Posterior cingulate gyrus (tissue), 11 donors: ENCODE data around the gene MREG.
"Not testable (repeated sequence)": the region's sequence is repeated elsewhere in the genome, so short reads cannot be mapped to it uniquely, and the experiment has no call there.

Source experiments
- DNase-seq, 10 donors: peaks; one replicate each; pipeline versions ENCODE4 v3.0.0 to v3.0.0-alpha.2; 2020 to 2021; ENCODE audit warnings: mixed read lengths in 3 of 10
- intact Hi-C: fragments of 100-400 bp; cut with DNase I; formaldehyde crosslinking; loops from one replicate; pipeline ENCODE4 v1.15.1; 2023

MREG gene

DNA sequence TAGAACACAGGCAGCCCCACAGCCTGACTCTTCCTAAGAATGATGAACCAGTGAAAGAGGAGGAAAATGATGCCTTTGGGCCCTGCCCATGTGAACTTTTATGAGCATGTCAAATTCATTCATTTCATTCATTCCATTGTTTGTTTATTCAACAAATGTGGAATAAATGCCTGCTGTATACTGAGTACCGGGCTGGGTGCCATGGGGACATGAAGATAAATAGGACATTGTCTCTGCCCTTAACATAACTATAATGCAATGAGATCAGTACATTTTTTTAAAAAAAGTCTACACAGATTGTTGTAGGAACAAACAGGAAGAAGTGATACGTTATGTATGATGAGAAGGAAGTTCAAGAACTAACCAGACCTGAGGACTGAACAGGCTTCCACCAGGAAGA, 14.7 kb downstream of the MREG start:
- intact Hi-C loops = no loop called here
- peak in 3 of 10 donors; percentile 42 to 85 (median 59) for DNase-seq

DNA sequence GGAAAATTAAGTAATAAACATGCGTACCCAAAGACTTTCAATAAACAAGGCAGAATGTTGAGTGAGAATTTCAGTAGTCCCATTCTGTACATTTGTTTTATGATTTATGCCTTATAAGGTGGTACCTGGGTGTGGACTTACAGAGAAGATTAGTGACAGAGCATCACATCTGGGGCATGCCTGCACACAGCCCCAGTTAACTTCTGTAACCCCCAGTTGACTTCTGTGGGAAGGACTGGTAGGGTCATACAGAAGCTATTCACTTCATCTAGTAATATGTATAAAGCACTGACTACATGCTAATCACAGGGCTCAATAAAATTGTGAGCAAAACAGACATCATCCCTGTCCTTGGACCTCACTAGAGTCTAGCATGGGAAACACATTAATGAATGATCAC, 16.1 kb downstream of the MREG start:
- intact Hi-C loops = no loop called here

DNA sequence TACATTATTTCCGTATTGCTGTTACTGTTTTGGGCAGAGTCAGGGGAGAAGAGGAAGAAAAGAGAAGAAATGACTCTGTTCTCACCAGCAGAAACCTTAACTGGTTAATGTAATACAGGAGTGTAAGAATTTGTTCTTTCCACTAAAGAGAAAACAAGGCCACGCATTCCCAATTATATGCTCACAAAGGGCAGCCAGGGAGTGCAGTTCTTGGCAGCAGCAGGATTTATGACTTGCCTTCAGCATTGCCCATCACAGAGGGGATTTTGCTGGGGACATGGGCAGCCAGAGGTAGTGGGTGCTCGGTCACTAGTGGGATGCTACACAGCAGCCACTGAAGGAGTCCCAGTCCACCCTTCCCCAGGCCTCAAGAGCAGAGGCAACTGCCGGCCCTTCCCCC, 18.4 kb downstream of the MREG start:
- intact Hi-C loops = no loop called here
- DNase-seq = no peak

More for the DNA sequence above, 16.1 kb downstream of the MREG start:
- no peak for DNase-seq

DNA sequence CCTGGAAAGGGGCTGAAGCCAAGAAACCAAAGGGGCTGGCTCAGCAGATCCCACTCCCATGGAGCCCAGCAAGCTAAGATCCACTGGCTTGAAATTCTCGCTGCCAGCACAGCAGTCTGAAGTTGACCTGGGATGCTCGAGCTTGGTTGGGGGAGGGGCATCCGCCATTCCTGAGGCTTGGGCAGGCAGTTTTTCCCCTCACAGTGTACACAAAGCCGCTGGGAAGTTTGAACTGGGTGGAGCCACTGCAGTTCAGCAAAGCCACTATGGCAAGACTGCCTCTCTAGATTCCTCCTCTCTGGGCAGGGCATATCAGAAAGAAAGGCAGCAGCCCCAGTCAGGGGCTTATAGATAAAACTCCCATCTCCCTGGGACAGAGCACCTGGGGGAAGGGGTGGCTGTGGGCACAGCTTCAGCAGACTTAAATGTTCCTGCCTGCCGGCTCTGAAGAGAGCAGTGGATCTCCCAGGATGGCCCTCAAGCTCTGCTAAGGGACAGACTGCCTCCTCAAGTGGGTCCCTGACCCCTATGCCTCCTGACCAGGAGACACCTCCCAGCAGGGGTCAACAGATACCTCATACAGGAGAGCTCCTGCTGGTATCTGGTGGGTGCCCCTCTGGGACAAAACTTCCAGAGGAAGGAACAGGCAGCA, 24.7 kb downstream of the MREG start:
- intact Hi-C loops = not testable (repeated sequence)
- DNase-seq = peak in 1 of 10 donors; percentile 24

DNA sequence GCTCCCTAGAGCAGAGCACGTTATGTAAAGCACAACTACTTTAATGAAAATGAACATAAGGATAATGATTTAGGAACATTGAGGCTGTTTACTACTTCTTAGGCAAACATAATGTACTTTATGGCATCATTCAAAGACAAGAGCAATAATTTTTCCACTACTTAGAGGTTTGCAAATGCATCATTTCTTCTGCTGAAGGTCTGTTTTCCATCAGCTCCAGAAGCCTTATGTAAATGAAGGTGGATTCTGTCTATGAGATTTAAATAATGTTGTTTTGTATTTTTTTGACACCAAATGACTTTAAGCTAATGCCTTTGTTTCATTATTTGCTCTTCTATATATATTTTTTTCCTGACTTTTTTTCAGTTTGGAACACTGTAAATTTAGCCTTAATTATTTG, 28.1 kb downstream of the MREG start:
- no peak for DNase-seq

DNA sequence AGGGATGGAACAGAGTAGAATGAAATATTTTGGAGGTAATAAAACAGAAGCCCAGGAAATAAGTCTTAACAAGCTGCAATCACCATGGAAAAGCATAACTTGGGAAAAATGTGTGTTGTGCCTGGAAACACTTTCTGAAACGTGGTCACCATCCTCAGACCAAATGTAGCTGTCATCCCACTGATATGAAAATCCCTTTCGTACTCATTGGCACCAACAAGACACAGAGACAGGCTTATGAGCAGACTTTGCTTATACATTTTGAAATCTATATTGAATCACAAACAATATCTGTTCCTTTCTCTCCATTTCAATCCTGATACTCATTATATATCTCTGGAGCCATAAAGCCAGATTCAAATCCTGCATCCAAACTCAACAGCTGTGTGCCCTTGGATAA, 28.7 kb downstream of the MREG start:
- intact Hi-C loops = no loop called here
- DNase-seq = no peak

More for the DNA sequence above, 28.1 kb downstream of the MREG start:
- intact Hi-C loops = no loop called here

DNA sequence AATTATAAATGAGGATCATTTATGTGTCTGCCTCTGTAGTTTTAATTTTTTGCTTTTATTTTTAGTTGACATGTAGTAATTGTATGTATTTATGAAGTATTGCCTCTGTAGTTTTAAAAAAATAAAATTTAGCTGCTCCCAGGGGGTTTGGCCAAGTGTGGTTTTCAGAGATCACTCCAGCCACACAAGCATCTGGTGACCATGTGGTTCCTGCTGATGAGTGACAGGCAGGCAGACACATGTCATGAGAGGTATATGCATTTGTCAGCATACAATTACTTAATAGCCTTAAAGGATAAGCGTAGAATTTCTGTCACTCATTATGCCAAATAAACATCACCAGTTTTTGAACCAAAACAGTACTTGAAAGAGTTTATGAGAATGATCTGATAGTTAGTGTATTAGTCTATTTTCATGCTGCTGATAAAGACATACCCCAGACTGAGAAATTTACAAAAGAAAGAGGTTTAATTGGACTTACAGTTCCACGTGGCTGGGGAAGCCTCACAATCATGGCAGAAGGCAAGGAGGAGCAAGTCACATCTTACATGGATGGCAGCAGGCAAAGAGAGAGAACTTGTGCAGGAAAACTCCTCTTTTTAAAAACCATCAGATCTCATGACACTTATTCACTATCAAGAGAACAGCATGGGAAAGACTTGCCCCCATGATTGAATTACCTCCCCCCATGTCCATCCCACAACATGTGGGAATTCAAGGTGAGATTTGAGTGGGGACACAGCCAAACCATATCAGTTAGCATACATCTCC, 29.6 kb downstream of the MREG start:
- intact Hi-C loops = no loop called here

DNA sequence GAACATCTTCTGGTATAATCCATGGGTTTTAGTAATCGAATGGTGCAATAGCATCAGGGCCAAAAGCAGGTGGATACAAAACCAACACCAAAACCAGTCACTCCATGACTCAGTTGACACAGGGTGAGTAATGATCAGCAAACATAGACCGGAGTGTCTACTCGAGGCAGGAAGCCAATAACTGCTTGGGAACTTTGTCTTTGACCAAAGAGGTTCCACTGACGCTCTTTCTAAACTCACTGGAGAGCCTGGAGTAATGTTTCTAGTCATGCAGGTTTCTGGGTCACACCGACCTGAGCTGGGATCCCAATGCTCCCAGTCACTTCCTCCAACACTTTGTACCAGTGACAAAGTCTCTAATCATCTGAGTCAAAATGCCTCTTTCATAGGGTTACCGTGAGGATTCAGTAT, 30.9 kb downstream of the MREG start:
- intact Hi-C loops = no loop called here
- DNase-seq = no peak

More for the DNA sequence above, 29.6 kb downstream of the MREG start:
- DNase-seq = peak in 1 of 10 donors; percentile 7

DNA sequence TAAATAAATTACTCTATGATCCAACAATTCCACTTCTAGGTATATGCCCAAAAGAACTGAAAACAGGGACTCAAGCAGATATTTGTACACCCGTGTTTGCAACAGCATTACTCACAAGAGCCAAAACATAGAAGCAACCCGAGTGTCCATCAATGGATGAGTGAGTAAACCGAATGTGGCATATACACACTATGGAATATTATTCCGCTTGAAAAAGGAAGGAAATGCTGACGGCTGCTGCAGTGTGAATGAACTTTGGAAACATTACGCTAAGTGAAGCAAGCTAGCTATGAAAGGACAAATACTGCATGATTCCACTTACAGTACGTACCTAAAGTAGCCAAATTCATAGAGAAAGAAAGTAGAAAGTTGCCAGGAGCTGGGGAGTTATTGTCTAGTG, 32.2 kb downstream of the MREG start:
- intact Hi-C loops = no loop called here
- no peak for DNase-seq

DNA sequence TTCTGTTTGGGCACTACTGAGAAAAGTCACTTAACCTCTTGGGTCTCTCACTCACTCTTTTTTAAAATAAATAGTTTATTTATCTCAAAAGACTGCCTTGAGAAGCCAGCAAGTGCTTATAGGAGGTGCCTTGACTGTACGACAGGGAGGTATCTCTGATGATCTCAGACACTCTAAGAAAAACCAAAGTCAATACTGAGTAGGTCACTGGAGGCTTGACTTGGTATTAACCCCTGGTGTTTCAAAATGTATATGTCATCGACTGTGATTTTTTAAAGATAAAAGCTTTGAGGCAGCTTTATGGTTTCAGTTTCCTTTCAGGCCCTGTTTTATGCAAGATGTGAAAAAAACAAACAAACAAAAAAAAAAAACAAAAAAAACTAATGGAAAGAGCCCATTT, 33.7 kb downstream of the MREG start:
- DNase-seq = no peak
- intact Hi-C loops = no loop called here

DNA sequence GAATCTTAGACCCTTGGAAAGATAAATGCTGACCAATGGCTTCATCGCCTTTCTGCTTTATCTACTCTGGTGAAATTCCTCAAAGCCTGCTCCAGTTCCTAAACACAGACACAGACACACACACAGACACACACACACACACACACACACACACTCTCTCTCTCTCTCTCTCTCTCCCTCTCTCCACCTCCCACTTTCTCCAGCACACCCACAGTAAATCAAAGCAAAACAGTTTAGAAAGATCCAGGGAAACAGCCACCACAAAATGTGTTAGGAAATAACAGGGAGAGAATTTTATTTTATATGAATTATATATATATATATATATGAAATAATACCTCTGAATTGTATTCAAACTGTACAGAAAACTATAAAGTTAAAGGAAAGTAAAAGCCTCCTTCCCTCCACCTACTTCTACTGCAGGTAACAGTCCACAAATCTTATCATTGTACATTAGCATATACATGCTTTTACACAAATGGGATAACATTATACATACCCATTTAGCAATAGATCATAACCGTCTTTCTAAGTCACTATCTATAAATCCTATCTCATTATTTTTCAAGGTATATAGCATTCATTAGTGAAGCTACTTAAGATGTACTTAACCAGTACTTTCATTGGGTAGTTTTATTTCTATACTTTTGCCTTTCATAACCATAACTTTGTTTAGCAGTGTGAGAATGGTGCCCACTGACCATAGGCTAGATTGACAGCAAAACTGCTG, 38.5 kb downstream of the MREG start:
- intact Hi-C loops = no loop called here
- DNase-seq = no peak

DNA sequence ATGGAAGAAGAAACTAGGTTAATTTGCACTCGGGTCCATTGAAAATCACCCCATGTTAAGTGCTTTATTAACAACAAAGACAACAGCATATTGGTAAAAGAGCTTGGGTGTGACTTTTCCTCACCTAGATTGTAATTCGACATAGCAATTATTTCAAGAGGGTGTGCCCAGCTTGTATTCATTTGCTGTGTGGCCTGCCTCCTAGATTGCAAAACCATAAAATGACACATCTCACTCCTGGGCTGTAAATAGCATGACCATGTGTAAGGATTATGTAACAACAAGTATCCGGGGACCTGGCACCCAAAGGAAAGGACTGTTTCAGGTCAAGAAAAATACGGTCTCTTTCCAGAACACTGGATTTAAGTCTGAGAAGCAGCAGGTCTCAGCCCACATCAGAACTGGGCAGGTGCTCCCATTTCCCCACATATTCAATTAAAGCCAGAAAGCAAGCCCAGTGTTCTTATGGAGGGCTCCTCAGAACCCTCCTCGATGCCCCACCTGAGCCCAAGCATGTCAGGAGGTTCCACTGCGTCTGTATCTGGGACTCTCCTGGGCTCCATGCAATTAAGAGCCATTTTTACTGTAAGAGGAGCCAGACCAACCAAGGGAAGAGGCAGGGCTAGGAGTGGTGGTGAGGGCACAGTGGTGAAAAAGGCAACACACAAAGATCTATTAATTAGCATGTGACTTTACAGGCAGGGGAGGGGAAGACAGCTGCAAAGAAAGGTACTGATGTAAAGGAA, 39.2 kb downstream of the MREG start:
- intact Hi-C loops = no loop called here
- DNase-seq = no peak

DNA sequence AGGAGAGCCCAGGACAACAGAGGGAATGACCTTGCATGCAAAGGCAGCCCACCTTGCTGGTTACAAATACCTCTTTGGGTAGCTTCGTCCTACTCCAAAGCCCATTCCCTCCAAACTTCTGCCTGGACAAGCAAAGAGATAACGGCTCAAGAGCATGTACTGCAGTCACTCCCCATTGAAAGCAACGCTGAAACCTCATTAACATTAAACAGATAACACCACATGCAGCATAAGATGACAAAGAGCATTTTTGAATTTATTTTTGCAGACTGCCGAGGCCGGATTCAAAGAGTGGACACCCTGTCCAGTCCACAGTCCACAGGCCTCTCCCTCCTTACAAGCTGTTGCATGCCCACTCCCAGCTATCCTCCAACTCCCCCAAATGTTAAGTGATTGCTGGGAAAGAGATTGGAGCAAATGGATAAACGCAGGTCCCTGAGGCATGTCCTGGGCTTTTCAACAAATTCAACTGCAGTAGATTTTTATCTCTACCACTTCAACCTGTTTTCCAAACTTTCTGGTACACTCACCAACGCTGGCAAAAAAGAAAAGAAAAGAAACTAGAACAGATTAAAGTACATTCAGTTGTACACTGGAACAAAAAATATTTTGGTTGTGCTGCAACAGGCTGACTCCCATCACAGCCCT, 40.1 kb downstream of the MREG start:
- intact Hi-C loops = no loop called here
- DNase-seq = no peak

DNA sequence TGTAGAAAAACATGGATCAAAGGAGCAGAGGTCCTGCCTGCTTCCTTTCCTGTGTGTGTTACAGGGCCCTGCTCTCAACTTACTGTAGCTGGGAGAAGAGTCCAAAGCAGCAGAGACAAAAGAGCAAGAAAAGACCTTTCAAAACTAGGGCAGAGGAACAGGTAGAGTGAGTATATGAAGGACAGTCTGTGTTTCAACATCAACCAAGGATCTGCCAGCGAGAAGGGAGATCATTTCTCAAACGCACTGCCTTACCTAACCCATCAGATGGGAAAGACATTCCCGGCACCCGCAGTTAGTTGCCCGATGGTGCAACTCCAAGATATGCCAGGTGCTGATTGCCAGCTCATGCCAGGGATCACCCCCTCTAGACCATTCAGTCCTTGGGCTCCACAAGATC, 41.7 kb downstream of the MREG start:
- intact Hi-C loops = no loop called here
- DNase-seq = no peak

DNA sequence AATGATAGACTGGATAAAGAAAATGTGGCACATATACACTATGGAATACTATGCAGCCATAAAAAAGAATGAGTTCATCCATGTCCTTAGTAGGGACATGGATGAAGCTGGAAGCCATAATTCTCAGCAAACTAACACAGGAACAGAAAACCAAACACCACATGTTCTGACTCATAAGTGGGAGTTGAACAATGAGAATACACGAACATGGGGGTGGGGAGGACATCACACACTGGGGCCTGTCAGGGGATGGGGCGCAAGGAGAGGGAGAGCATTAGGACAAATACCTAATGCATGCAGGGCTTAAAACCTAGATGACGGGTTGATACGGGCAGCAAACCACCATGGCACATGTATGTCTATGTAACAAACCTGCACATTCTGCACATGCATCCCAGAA, 42.5 kb downstream of the MREG start:
- DNase-seq, intact Hi-C loops: not testable (repeated sequence)

DNA sequence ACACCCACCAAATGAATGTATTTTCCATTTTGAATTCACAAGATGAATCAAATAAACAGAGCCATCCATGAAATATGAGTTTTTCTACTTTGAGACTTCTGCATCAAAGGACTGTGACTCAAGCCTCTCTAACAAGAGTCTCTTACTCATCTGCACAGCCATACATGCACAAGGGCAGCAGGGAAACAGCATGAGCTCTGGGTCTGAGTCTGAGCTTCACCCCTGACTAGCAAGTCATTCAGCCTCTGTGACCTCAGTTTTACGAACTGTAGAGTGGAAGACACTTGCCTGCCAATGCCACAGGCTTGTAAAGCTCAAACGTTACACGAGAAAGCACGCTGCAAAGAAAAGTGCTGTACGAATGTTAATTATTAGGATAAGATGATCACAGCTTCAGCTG, 42.9 kb downstream of the MREG start:
- DNase-seq = no peak
- intact Hi-C loops = no loop called here

DNA sequence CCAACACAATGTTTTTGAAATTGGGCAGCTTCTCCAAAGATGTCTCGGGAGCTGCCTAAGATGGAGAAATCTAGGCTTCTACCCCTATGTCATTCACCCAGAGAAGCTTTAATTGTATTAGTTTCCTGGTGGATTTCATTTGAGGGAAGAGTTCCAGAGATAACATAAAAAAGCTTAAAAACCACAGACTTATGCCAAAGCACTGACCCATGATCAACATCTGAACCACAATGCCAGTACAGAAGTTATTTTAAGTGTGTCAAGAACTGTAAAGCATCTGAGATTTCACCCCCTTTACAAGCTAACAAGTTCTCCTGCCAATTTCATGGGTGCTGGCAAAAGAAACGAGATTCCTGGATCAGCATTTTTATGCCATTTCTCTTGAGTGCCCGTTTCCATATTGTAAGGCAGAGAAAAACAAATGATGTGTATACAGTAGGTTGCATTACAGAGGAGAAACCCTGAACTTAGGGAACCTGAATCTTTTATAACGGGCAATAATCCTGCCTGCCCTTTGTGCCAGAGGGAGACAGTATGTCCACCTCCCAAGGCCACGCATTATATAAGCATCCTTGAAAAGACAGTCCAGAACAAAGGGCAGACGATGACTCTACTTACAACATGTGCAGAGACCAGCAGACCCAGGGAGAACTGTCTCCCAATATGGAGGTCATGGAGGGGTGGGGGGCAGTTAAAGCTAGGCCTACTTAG, 44.1 kb downstream of the MREG start:
- DNase-seq = no peak
- intact Hi-C loops = no loop called here

DNA sequence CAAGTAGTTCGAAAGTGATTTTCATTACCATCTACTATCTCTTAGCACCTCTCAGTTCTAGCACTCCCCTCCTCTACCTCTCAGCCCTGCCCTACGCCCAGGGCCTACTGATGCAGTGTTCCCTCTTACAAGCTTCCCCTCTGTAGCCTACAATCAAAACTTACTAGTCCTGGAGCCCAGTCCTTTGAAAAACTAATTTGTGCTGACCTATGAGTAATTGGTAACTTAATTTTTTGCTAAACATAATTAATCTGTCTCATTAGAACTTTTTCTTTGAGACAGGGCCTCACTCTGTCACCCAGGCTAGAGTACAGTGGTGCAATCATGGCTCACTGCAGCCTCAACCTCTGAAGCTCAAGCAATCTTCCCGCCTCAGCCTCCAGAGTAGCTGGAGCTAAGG, 44.9 kb downstream of the MREG start:
- no peak for DNase-seq
- intact Hi-C loops = no loop called here

DNA sequence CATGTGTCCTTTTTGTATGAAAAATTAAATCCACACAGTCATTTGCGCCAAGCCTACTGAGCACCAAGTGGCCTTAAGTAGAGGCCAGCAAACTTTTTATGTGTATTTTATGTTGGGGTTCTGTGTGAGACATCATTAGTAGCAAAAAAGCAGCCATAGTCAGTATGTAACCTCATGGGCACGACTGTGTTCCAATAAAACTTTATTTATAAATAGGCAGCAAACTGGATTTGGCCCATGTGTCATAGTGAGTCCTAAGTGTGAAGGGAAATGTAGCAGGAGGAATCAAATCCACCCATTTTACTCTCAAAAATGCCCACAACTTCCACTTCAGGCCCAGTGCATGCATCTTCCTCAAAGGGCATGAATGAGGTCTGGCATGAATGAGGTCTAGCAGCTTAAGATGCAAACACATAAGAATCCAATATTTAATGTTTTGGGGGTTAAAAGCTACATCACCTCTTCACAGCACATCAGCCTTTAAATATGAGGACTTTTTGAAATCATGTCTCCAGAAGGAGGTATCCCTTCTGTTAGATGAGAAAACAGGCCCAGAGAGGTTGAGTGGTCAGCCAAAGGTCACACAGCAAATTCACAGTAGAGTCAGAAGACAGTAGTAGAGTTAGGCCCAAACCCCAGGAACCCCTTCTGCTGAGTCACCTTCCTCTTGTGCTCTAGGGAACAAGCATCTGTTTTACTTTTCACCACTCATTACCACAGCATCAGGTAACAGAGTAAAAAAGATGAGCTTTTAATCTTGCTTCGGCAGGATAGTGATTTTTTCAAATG, 45.6 kb downstream of the MREG start:
- intact Hi-C loops = no loop called here
- no peak for DNase-seq
